GM18909 (cell line): ENCODE data around the gene ANO1.
"Not testable (repeated sequence)": the region's sequence is repeated elsewhere in the genome, so short reads cannot be mapped to it uniquely, and the experiment has no call there.

Source experiments
- ATAC-seq: cut with Tn5 transposase; IDR thresholded peaks from one replicate; pipeline ENCODE4 v1.9.1; 2021; ENCODE audit warnings: mild to moderate bottlenecking; ENCODE audit not compliant: unreplicated experiment, poor library complexity

Gene ANO1

GRCh38 chr11:70203751-70204465, 125.8 kb downstream of the ANO1 start:
- peak; percentile 36 for ATAC-seq

GRCh38 chr11:70204466-70204799, 126.3 kb downstream of the ANO1 start:
- ATAC-seq = no peak

GRCh38 chr11:70205049-70205725, 127.1 kb downstream of the ANO1 start:
- ATAC-seq = no peak

GRCh38 chr11:70205766-70206165, 127.6 kb downstream of the ANO1 start:
- ATAC-seq = no peak

- no peak for ATAC-seq
These were observed 128.3 kb downstream of the ANO1 start for GRCh38 chr11:70206226-70206981.

GRCh38 chr11:70206982-70207376, 128.9 kb downstream of the ANO1 start:
- no peak for ATAC-seq

GRCh38 chr11:70207531-70208131, 129.5 kb downstream of the ANO1 start:
- ATAC-seq = no peak

- no peak for ATAC-seq
These were observed 131.3 kb downstream of the ANO1 start for GRCh38 chr11:70209391-70209912.

GRCh38 chr11:70210051-70210501, 132.0 kb downstream of the ANO1 start:
- ATAC-seq = no peak

GRCh38 chr11:70210530-70210929, 132.4 kb downstream of the ANO1 start:
- no peak for ATAC-seq

- no peak for ATAC-seq
These were observed 134.2 kb downstream of the ANO1 start for GRCh38 chr11:70212227-70212811.

- not testable (repeated sequence) for ATAC-seq
These were observed 139.3 kb downstream of the ANO1 start for GRCh38 chr11:70217388-70217787.

- not testable (repeated sequence) for ATAC-seq
These were observed 140.0 kb downstream of the ANO1 start for GRCh38 chr11:70218076-70218475.

GRCh38 chr11:70220136-70220535, 142.0 kb downstream of the ANO1 start:
- no peak for ATAC-seq

GRCh38 chr11:70220920-70221319, 142.8 kb downstream of the ANO1 start:
- no peak for ATAC-seq

GRCh38 chr11:70225681-70226177, 147.6 kb downstream of the ANO1 start:
- no peak for ATAC-seq

- ATAC-seq = no peak
These were observed 148.1 kb downstream of the ANO1 start for GRCh38 chr11:70226183-70226582.

GRCh38 chr11:70226967-70227366, 148.8 kb downstream of the ANO1 start:
- no peak for ATAC-seq

GRCh38 chr11:70229737-70230136, 151.6 kb downstream of the ANO1 start:
- ATAC-seq = no peak
